ENCODE results near the gene SEL1L3. TPM values are rescaled to one million over a fixed set of nuclear protein-coding genes. Genes with fewer than 3 reads are reported as not detected.

The SEL1L3 gene
- total and polyA plus RNA-seq, 2 donors (not counting 1 experiment from before 2014, with no cell fraction given): 120 to 280 TPM

- Mint-ChIP-seq H3K4me3 (no peak overlapping the region), H3K9me3 (ENCODE audit: insufficient read depth) (no peaks in the 10 kb centered on the region), H3K27me3 (no peaks in the 10 kb centered on the region), H3K27ac (peak overlapping the region; percentile 5), H3K4me1 (peaks cover 16% of the 10 kb centered on the region)
- Histone ChIP-seq H4K20me1 (ENCODE audit: control insufficient read depth, insufficient read depth, low read length, poor library complexity, severe bottlenecking) (peaks cover 10% of the 10 kb centered on the region), H3K9me3 (ENCODE audit: control extremely low read depth in 1 of 3, control insufficient read depth in 2 of 3, insufficient read depth in 1 of 3, low read length in 2 of 3) (no peaks in the 10 kb centered on the region), H3K9ac (ENCODE audit: low read length) (no peak overlapping the region), H3K4me2 (replicated peaks; ENCODE audit: low read depth, low read length, poor library complexity, severe bottlenecking) (no peak overlapping the region), H2AFZ (ENCODE audit: insufficient read depth, low read depth, low read length, poor library complexity, severe bottlenecking) (no peak overlapping the region), H3K4me3 (ENCODE audit: control extremely low read depth in 1 of 5, extremely low read depth in 1 of 5, insufficient read depth in 1 of 5, low read depth in 2 of 5, low read length in 4 of 5) (no peak overlapping the region), H3K36me3 (replicated peaks in 1 of 2; ENCODE audit: control extremely low read depth in 1 of 2, control insufficient read depth in 1 of 2, extremely low read depth in 1 of 2, insufficient read depth in 2 of 2, low read length in 1 of 2) (peaks cover 0 to 73% of the 10 kb centered on the region in 2 experiments), H3K27ac (ENCODE audit: low read length in 2 of 2) (no peak overlapping the region), H3K4me1 (ENCODE audit: control insufficient read depth in 2 of 2, insufficient read depth in 2 of 2, low read length in 2 of 2) (peaks cover 12 to 14% of the 10 kb centered on the region in 2 donors), H3K27me3 (replicated peaks in 1 of 4; ENCODE audit: control extremely low read depth in 1 of 4, control insufficient read depth in 3 of 4, insufficient read depth in 4 of 4, low read length in 3 of 4) (no peaks in the 10 kb centered on the region), H3K79me2 (ENCODE audit: control insufficient read depth, insufficient read depth, low read length) (no peaks in the 10 kb centered on the region)
- intact Hi-C loops (cut with micrococcal nuclease): no loop called here
- no peak for ATAC-seq (ENCODE audit: low read depth)
- WGBS (ENCODE audit: insufficient coverage): 100% methylated on average over 3 of the region's 5 CpGs
- DNase-seq: no peak
- ChIA-PET POLR2A (interaction anchor here (0.6 kb wide), 1 partner anchor 1116 kb away, joined by 8 read pairs; no protein-coding TSS in a partner anchor), CTCF (interaction anchor here (0.9 kb wide), 1 partner anchor 14 kb away, joined by 4 read pairs; no protein-coding TSS in a partner anchor)
- TF ChIP-seq EZH2 (IDR thresholded peaks at IDR 0.05; ENCODE audit: borderline replicate concordance, insufficient read depth, low read depth, low read length, poor library complexity, severe bottlenecking) (no peak), CTCF (IDR thresholded peaks at IDR 0.05) (no peak)
These were observed 109.5 kb downstream of the SEL1L3 start for GRCh38 chr4:25753239-25753638.

GRCh38 chr4:25750874-25751273, 111.9 kb downstream of the SEL1L3 start:
- POLR2A ChIA-PET: no interaction called here
- CTCF ChIA-PET: interaction anchor here (1.0 kb wide), 1 partner anchor 41 kb away, joined by 3 read pairs; no protein-coding TSS in a partner anchor
- H2AFZ ChIP-seq (ENCODE audit: insufficient read depth, low read depth, low read length, poor library complexity, severe bottlenecking): no peak overlapping the region
- peak overlapping the region; percentile 11 for H3K4me2 ChIP-seq (replicated peaks; ENCODE audit: low read depth, low read length, poor library complexity, severe bottlenecking)
- no peaks in the 10 kb centered on the region for H3K9me3 ChIP-seq (ENCODE audit: control extremely low read depth in 1 of 3, control insufficient read depth in 2 of 3, insufficient read depth in 1 of 3, low read length in 2 of 3)
- ATAC-seq (ENCODE audit: low read depth) (peak; percentile 58), DNase-seq (peak; percentile 38)
- peak overlapping the region; percentile 28 for H3K27ac Mint-ChIP-seq
- intact Hi-C loops (cut with micrococcal nuclease): no loop called here
- no peaks in the 10 kb centered on the region for H3K27me3 ChIP-seq (replicated peaks in 1 of 4; ENCODE audit: control extremely low read depth in 1 of 4, control insufficient read depth in 3 of 4, insufficient read depth in 4 of 4, low read length in 3 of 4)
- H3K79me2 ChIP-seq (ENCODE audit: control insufficient read depth, insufficient read depth, low read length): no peaks in the 10 kb centered on the region
- no peak for TF ChIP-seq CTCF (IDR thresholded peaks at IDR 0.05)
- TF ChIP-seq EZH2 (IDR thresholded peaks at IDR 0.05; ENCODE audit: borderline replicate concordance, insufficient read depth, low read depth, low read length, poor library complexity, severe bottlenecking): no peak
- H3K9me3 Mint-ChIP-seq (ENCODE audit: insufficient read depth): no peaks in the 10 kb centered on the region
- no peak overlapping the region for H3K4me3 ChIP-seq (ENCODE audit: control extremely low read depth in 1 of 5, extremely low read depth in 1 of 5, insufficient read depth in 1 of 5, low read depth in 2 of 5, low read length in 4 of 5)
- H3K4me1 ChIP-seq (ENCODE audit: control insufficient read depth in 2 of 2, insufficient read depth in 2 of 2, low read length in 2 of 2): peaks cover 12 to 14% of the 10 kb centered on the region in 2 donors
- H3K36me3 ChIP-seq (replicated peaks in 1 of 2; ENCODE audit: control extremely low read depth in 1 of 2, control insufficient read depth in 1 of 2, extremely low read depth in 1 of 2, insufficient read depth in 2 of 2, low read length in 1 of 2): peaks cover 0 to 69% of the 10 kb centered on the region in 2 experiments
- peaks cover 6% of the 10 kb centered on the region for H4K20me1 ChIP-seq (ENCODE audit: control insufficient read depth, insufficient read depth, low read length, poor library complexity, severe bottlenecking)
- H3K27me3 Mint-ChIP-seq: no peaks in the 10 kb centered on the region
- peak overlapping the region in 1 of 2 donors; percentile 17 for H3K27ac ChIP-seq (ENCODE audit: low read length in 2 of 2)
- 100% methylated on average over 2 of the region's 4 CpGs for WGBS (ENCODE audit: insufficient coverage)
- H3K9ac ChIP-seq (ENCODE audit: low read length): no peak overlapping the region
- peak overlapping the region; percentile 1 for H3K4me3 Mint-ChIP-seq
- peaks cover 16% of the 10 kb centered on the region for H3K4me1 Mint-ChIP-seq
